GM21786 (cell line): ENCODE results near the gene EIF1AD.
"Not testable (repeated sequence)": the region's sequence is repeated elsewhere in the genome, so short reads cannot be mapped to it uniquely, and the experiment has no call there.

Experiments used
- ATAC-seq: cut with Tn5 transposase; IDR thresholded peaks from one replicate; pipeline ENCODE4 v1.9.1; 2021; ENCODE audit not compliant: unreplicated experiment

Gene EIF1AD

DNA sequence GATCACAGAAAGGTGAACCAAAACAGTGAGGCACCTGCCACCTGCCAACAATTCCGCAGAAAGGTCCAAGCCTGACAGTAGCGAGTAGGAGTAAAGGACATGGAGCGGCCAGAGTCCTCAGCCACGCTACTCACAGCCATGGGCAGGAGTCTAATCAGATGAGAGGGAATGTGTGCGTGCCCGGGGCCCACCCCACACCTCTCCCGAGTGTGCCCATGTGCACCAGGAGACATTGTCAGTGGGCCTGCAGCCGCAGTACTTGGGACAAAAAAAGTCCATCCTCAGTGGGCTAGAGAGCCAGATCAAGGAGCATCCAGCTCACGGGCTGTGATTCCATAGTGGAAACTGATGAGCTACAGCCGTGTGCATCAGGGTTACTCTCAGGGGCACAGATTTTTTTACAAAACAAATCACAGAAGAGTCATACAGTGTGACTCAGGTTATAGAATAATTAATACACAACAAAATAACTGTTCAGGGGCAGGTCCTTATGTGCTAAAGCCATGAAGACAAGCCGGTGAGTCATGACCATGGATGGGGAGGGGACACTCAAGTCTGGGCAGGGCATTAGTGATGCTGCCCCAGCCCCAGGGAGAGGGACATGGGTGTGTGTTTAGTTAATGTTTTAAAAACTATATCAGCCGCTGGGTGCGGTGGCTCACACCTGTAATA lies 28.4 kb downstream of the EIF1AD start:
- no peak for ATAC-seq

DNA sequence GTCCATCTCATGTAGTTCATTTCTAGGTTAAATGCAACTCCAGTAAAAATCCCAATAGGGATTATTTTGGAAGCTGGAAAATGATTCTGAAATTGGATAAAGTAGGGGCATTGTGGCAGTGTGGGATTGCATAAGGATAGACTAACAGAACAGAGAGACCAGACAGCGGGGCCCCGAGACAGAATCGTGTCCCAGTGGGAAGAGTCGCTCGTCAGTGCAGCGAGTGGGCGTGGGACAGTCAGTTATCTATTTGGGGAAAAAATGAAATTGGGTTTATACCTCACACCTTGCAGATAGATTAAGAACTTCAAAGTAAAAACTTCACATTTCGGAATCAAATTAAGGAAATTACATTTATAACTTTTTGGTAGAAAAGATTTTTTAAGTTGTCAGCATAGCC lies 29.8 kb downstream of the EIF1AD start:
- no peak for ATAC-seq

DNA sequence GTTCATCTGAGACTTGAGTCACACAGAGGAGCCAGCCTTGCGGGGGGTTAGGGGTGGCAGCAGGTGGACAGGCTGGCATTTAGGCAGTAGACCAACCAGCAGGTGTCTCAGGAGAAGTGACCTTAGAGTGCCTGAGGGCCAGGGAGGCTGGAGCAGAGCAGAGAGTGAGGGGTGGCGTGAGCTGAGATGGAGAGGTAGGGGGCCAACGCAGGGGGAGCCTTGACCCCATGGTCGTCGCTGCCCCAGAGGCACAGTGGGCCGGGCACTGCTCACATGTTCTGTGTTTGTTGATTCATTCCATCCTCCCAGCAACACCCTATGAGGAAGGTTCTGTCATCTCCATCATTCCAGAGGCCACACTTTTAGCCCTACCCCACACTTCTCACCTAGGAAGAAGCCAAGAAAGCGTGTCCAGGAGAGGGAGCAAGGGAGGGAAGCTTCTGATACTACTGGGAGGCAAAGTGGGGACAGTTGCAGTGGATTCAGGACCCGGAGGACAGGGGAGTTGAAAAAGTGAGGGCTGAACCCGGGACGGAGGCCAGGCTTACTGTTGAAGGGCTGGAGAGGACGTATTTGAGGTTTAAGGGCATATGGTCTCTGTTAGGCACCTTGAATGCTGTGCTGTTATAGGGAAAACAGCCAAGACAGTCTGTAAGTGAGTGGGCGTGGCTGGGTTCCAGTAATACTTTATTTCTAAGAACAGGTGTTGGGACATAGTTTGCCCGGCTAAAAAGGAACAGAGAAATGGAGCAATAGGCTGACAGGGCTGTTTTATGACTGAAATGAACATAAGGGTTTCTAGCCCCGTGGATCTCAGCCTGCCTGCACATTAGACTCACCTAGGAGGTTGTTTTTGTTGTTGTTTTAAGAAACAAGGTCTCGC lies 33.1 kb downstream of the EIF1AD start:
- no peak for ATAC-seq

DNA sequence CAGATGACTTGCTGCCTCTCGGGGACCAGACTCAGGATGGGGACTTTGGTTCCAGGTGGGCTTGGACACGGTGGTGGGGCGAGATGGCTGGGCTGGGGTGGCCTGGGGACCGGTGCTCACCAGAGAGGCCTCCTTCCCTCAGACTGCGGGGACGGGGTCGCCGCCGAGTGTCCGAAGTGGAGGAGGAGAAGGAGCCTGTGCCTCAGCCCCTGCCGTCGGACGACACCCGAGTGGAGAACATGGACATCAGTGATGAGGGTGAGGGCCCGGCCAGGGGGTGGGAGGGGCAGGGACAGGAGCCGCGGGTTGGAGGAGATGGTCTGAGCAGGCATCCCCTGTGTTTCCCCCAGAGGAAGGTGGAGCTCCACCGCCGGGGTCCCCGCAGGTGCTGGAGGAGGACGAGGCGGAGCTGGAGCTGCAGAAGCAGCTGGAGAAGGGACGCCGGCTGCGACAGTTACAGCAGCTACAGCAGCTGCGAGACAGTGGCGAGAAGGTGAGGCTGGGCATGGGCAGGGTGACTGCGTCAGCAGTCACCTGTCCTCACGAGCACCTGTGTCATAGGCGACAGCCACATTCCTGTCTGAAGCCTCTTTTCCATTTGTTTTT lies 34.5 kb downstream of the EIF1AD start:
- no peak for ATAC-seq

DNA sequence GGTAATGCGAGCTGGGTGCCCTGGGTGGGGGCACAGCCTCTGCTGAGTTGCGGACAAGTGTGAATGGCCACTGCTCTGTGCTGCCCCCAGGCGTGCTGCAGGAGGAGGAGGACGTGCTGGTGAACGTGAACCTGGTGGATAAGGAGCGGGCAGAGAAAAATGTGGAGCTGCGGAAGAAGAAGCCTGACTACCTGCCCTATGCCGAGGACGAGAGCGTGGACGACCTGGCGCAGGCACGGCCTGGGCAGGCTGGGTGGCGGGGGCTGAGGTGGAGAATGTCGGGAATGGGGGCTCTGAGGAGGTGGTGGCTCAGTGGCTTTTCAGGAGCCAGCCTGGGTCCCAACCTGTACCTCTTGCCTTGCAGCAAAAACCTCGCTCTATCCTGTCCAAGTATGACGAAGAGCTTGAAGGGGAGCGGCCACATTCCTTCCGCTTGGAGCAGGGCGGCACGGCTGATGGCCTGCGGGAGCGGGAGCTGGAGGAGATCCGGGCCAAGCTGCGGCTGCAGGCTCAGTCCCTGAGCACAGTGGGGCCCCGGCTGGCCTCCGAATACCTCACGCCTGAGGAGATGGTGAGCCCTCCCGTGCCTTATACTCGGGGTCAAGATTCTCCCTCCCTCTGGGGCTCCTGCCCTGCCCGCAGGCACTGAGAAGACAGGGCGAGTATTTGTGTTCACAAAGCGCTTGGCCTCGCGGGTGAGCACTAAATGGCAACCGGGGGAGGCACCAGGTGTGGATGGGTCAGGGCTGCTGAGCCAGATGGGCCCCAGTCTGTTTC lies 35.8 kb downstream of the EIF1AD start:
- no peak for ATAC-seq

DNA sequence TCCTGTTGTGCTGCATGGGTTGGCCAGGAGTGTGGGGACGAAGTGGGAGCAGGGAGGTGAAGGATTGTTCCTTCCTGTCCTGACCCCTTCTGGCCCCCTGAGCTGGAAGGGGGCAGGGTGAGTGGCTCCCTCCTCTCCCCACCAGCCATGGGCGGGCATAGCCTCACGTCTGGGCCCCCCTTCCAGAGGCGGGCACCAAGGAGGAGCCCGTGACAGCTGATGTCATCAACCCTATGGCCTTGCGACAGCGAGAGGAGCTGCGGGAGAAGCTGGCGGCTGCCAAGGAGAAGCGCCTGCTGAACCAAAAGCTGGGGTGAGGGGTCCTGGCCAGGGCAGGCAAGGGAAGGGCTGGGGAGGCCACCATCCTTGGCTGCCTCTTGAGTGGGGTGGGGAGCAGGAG lies 37.1 kb downstream of the EIF1AD start:
- no peak for ATAC-seq

DNA sequence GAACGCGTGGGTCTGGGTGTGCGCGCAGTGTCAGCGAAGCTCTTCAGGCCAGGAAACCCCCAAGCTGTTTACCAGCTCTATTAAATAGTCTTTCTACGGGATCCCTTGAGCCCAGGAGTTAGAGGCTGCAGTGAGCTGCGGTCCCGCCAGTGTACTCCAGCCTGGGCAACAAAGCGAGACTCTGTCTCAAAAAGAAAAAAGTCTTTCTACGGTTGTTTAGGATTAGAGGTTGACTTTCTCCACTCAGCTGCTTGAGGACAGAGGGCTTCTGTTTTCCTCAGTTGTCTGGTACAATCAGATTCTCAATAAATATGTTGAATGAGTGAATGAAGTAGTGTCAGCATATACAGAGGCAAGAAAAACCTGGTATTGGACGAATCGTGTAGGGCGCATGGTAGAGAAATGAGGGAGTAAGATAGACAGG lies 39.8 kb downstream of the EIF1AD start:
- no peak for ATAC-seq

DNA sequence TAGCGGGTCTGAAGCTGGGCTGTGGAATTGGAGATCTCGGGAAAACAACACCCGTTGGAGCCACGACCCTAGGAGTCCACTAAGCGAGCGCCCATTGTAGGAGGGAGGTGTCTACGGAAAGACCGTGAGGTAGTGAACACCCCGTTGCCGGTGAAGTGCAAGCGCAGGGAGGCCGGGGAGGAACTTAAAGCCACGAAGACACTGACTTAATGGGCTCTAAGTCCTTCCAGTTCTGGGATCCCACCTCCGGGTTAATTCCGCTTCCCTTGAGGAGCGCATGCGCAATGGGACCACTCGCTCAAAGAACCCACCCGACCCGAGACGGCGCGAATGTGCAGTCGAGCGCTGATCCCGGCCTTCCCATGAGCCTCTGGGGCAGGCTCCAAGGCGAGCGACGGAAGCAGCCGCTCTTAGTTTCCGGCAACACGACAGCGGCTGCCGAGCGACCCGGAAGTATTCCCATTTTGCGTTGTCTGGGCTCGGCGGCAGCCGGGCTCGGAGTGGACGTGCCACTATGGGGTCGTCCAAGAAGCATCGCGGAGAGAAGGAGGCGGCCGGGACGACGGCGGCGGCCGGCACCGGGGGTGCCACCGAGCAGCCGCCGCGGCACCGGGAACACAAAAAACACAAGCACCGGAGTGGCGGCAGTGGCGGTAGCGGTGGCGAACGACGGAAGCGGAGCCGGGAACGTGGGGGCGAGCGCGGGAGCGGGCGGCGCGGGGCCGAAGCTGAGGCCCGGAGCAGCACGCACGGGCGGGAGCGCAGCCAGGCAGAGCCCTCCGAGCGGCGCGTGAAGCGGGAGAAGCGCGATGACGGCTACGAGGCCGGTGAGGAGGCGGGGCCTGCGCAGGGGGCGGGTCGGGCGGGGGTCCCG lies 40.5 kb downstream of the EIF1AD start, which contains the start of gene SART1:
Gene SART1 (plus strand): TSS at position 468 of the 874 bp plus-strand sequence. CDS start 47 bp downstream, at position 515.
- peak; percentile 76 for ATAC-seq

DNA sequence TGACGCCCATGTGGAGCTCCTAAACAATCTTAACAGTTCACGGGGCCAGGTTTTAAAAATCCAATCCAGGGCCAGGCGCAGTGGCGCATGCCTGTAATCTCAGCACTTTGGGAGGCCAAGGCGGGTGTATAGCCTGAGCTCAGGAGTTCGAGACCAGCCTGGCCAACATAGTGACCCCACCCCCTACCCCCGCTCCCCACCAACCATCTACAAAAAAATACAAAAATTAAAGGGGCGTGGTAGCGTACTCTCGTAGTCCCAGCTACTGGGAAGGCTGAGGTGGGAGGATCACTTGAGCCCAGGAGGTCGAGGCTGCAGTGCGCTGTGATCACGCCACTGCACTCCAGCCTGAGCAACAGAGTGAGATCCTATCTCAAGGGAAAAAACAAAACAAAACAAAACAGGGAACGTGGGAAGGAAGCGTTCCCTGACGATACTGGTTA lies 41.1 kb downstream of the EIF1AD start:
- ATAC-seq: no peak

DNA sequence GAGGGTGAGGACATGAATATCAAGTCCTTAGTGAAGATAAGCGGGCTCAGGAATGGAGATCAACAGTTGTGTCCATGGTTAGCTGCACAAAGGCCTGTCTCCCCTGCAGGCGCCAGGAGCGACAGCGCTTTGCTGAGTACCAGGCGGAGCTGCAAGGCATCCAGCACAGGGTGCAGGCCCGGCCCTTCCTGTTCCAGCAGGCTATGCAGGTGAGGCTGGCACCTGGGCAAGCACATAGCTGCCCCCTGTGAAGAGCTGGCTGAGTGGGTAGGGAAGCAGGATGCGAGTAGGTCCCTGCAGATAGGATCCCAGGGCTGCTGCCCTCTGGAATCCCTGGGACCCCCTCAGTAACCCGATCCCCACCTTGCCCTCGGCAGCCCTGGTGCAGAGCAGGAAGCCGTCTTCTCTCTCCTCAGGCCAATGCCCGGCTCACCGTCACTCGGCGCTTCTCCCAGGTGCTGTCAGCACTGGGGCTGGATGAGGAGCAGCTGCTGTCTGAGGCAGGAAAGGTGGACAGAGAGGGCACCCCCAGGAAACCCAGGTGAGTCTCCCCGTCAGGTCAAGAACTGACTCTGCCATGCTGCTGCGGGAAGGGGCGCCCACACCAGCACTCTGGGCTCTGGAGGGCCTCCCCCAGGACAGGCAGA lies 43.1 kb downstream of the EIF1AD start:
- no peak for ATAC-seq

DNA sequence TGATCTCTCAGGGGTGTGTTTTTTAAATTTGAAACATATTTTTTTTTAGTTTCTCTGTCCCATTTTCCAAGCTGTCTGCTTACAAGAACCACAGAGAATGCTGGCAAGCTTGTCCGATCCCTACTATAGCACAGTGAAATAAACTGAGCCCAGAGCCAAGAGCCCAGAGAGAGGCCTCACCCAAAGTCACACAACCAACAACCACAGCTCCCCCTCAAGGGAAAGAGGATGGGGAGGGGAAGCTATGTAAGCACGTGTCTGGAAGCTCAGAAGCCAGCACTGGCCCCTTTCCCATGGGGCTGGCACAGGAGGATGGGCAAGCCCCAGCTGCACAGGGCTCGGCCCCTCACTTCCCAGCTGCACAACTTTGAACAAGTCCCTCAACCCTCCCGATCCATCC lies 43.7 kb downstream of the EIF1AD start:
- ATAC-seq: no peak

DNA sequence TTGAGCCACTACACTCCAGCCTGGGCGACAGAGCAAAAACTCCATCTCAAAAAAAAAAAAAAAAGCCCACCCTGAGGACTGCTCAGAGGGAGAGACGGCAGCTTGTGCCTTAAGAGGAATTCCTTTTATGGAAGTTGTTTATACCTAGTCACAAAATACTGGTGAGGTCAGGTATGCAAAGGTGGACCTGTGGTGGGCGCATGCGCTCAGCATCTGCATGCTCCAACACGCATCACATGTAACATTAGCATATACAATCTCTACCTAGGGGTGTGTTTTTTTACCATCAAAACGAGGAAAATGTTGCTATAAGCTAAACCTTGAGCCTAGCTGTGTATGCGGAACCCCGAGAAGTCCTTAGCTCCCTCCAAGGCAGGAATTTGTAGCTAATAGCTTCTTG lies 47.2 kb downstream of the EIF1AD start:
- ATAC-seq: no peak

DNA sequence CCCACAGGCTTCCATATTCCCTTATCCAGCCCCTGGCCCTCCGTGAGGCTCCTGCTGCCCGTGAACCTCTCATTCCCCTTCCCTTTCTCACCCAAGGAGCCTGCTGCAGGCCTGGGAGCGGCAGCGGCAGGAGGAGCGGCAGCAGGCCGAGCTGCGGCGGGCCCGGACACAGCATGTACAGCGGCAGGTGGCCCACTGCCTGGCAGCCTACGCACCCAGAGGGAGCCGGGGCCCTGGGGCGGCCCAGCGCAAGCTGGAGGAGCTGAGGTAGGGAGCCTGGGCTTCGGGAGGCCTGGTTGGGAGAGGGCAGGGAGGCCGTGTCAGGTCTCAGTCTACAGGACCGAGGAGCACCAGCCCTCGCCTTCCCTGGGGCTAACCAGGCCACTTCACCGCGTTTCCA lies 48.5 kb downstream of the EIF1AD start:
- ATAC-seq: no peak

DNA sequence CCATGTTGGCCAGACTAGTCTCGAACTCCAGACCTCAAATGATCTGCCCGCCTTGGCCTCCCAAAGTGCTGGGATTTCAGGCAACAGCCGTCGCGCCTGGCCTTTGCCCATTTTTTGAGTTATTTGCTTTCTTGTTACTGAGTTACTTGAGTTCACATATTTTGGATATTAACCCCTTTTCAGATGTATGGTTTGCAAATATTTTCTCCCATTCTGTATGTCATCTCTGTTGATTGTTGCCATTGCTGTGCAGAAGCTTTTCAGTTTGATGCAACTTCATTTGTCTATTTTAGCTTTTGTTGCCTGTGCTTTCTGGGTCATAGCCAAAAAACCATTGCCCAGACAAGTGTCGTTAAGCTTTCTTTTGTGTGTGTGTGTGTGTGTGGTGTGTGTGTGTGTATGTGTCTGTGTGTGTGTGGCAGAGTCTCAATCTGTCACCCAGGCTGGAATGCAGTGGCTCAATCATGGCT lies 49.9 kb downstream of the EIF1AD start:
- ATAC-seq: no peak

DNA sequence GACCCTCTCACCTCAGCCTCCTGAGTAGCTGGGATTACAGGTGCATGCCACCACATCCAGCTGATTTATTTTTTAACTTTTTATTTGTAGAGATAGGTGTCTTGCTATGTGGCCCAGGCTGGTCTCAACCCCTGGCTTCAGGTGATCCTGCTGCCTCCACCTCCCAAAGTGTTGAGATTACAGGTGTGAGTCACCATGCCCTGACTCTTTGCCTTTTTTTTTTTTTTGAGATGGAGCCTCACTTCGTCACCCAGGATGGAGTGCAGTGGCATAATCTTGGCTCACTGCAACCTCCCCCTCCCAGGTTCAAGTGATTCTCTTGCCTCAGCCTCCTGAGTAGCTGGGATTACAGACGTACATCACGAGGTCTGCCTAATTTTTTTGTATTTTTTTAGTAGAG lies 50.3 kb downstream of the EIF1AD start:
- not testable (repeated sequence) for ATAC-seq

DNA sequence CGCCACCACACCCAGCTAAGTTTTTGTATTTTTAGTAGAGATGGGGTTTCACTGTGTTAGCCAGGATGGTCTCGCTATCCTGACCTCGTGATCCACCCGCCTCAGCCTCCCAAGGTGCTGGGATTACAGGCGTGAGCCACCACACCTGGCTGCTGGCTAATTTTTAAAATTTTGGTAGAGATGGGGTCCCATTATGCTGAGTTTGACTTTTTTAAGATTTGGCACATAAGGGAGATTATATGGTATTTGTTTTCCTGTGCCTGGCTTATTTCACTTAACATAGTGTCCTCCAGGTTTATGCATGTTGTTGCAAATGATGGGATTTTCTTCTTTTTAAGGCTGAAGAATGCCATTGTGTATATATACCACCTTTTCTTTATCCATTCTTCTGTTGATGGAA lies 51.2 kb downstream of the EIF1AD start:
- ATAC-seq: not testable (repeated sequence)

DNA sequence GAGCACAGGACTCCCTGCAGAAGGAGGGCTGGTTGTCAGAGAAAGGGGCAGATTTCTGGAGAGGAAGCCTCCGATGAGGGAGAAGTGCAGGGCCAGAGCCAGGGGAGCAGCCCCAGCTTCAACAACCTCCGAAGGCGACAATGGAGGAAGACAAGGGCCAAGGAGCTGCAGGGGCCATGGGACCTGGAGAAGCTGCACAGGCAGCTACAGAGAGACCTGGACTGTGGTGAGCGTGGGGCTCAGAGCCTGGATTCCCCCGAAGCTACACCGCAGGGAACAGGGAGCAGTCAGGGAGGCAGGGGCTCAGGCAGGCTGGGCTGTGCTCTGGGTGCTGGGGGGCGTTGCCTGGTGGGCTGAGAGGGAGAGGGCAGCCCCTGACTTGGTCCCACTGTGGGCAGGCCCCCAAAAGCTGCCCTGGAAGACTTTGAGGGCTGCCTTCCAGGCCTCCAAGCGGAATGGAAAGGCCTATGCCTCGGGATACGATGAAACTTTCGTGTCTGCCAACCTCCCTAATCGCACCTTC lies 54.3 kb downstream of the EIF1AD start:
- ATAC-seq: no peak

DNA sequence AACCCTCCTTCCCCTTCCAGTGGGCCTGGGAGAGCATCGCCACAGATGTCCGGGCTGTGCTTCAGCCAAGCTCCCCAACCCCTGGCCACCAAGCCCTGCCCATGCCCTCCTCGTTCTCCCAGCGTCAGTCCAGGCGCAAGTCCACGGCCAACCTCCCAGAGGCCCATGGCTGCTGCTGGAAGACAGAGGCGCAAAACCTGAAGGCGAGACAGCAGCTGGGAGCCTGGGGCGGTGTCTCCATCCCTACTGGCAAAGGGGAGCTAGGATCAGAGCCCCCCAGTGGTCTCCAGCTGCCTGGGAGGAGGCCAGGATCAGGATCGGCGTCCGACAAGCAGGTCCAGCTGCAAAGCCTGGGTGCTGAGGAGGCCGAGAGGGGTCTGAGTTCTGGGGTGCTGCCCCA lies 54.8 kb downstream of the EIF1AD start:
- no peak for ATAC-seq

DNA sequence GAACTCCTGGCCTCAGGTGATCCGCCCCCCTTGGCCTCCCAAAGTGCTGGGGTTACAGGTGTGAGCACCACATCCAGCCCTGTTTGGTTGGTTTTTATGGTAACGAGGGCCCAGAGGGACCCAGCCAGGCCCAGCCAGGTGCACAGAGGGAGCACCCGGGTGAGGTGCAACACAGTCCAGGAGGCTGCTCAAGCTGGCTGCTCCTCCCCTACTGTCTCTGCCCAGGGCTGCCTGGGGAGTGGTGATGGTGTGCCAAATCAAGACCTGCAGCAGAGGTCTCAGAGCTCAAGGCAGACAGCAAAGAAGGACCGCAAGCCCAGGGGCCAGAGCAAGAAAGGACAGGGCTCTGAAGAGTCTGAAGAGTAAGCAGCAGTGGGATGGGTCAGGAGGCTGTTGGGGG lies 55.3 kb downstream of the EIF1AD start:
- ATAC-seq: no peak
